ENCODE data around the gene DIAPH2. TPM values are rescaled to one million over a fixed set of nuclear protein-coding genes. Genes with fewer than 3 reads are reported as not detected.
A peak's percentile ranks its signal among the peaks of the same experiment; 100 is the strongest.

The DIAPH2 gene
- total RNA-seq, 1 experiment from 2014 or later, result 10.9 TPM

DNA sequence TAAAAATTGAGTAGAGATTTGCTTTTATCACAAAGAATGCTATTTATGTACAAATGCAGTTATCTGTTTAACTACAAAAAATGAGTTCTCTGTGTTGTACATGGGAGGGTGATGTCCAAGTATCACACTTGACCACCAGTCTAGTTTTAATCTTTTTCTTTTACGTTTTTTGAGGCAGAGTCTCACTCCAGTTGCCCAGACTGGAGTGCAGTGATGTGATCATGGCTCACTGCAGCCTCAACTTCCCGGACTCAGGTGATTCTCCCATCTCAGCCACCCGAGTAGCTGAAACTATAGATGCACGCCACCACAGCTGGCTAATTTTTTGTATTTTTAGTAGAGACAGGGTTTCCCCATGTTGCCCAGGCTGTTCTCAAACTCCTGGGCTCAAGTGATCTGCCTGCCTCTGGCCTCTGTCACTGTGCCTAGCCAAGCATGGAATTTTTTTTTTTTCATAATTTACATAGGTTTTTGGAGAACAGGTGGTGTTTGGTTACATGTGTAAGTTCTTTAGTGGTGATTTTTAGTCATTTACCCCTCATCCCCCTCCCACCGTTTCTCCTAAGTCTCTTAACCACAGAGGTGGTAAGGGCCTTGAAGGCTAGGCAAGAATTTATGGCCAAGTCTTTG, 151.1 kb downstream of the DIAPH2 start:
- Histone ChIP-seq H3K4me2 (ENCODE audit: low read length) (no peak overlapping the region), H4K20me1 (ENCODE audit: insufficient read depth) (no peaks in the 10 kb centered on the region), H3K27ac (ENCODE audit: low read depth, low read length) (no peak overlapping the region), H3K27me3 (ENCODE audit: insufficient read depth, low read length) (no peaks in the 10 kb centered on the region), H3K4me3 (replicated peaks in 1 of 2; ENCODE audit: low read depth in 1 of 2, low read length in 2 of 2) (no peak overlapping the region), H2AFZ (ENCODE audit: low read depth, low read length, poor library complexity, severe bottlenecking) (no peak overlapping the region), H3K9ac (ENCODE audit: low read length) (no peak overlapping the region), H3K79me2 (ENCODE audit: insufficient read depth, low read length) (no peaks in the 10 kb centered on the region), H3K9me2 (ENCODE audit: insufficient read depth) (no peaks in the 10 kb centered on the region), H3K4me1 (ENCODE audit: control insufficient read depth in 1 of 2, insufficient read depth in 2 of 2, low read length in 2 of 2) (peaks cover 11 to 16% of the 10 kb centered on the region in 2 experiments; a peak in 3 of 4 replicates), H3K9me3 (ENCODE audit: control insufficient read depth in 1 of 2, insufficient read depth in 1 of 2, low read depth in 1 of 2, low read length in 2 of 2) (no peaks in the 10 kb centered on the region), H3K36me3 (ENCODE audit: control insufficient read depth in 1 of 2, insufficient read depth in 2 of 2, low read length in 2 of 2) (no peaks in the 10 kb centered on the region)
- DNase-seq (ENCODE audit: low read depth, low spot score), result no peak
- CTCF ChIA-PET, result no interaction called here
- RAD21 ChIA-PET (ENCODE audit: low non-redundant PET in 1 of 2, low total read pairs in 2 of 2, uncharacterized antibody in 2 of 2, unreplicated experiment in 2 of 2), result no interaction called here
- POLR2A ChIA-PET, result no interaction called here
- intact Hi-C loops (cut with micrococcal nuclease), result no loop called here
- BruUV-seq (replicated peaks), result no TSS peak
- ATAC-seq, result no peak
- TF ChIP-seq CEBPB (IDR thresholded peaks at IDR 0.05; ENCODE audit: low read depth), result no peak

DNA sequence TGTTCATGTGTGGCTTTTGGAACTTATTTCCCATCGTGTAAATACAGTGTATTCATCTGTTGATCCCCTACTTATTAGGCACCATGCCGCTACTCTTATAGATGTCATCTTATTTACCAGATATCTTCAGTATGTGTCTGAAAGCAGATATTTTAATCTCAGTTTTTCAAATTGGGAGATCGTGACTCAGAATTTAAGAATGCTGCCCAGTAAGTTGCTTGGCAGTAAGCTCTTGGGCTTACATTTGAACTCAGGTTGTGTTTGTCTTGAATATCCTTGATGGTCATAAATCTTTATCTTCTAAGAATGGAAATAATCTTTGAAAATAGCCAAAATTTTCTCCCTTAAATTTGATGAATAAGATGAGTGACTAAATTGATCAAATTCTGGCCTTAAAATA, 153.2 kb downstream of the DIAPH2 start:
- no peaks in the 10 kb centered on the region for H3K9me3 ChIP-seq (ENCODE audit: control insufficient read depth in 1 of 2, insufficient read depth in 1 of 2, low read depth in 1 of 2, low read length in 2 of 2)
- H3K36me3 ChIP-seq (ENCODE audit: control insufficient read depth in 1 of 2, insufficient read depth in 2 of 2, low read length in 2 of 2), result no peaks in the 10 kb centered on the region
- DNase-seq (ENCODE audit: low read depth, low spot score) (no peak), ATAC-seq (peak; percentile 59; the same call in 1 of the 2 replicates)
- CTCF ChIA-PET, result no interaction called here
- H3K9me2 ChIP-seq (ENCODE audit: insufficient read depth), result no peaks in the 10 kb centered on the region
- peak overlapping the region in 1 of 2 experiments; percentile 27; a peak in 2 of 4 replicates for H3K4me3 ChIP-seq (replicated peaks in 1 of 2; ENCODE audit: low read depth in 1 of 2, low read length in 2 of 2)
- TF ChIP-seq JUND (IDR thresholded peaks at IDR 0.05) (0 out of 2 replicates have a peak, but pooled peaks have one; percentile 30), FOSL1 (IDR thresholded peaks at IDR 0.05; ENCODE audit: low read depth) (peak; percentile 25; the same call in 1 of the 2 replicates), CBX3 (IDR thresholded peaks at IDR 0.05; ENCODE audit: low read depth) (no peak), TCF7L2 (IDR thresholded peaks at IDR 0.05; ENCODE audit: borderline replicate concordance, extremely low read depth, insufficient read depth, insufficient read length) (no peak), RAD21 (IDR thresholded peaks at IDR 0.05; ENCODE audit: low read depth) (no peak), MAX (IDR thresholded peaks at IDR 0.05) (no peak)
- H3K9ac ChIP-seq (ENCODE audit: low read length), result no peak overlapping the region
- peaks cover 11 to 20% of the 10 kb centered on the region in 2 experiments; a peak in 3 of 4 replicates for H3K4me1 ChIP-seq (ENCODE audit: control insufficient read depth in 1 of 2, insufficient read depth in 2 of 2, low read length in 2 of 2)
- H4K20me1 ChIP-seq (ENCODE audit: insufficient read depth), result no peaks in the 10 kb centered on the region
- intact Hi-C loops (cut with micrococcal nuclease), result no loop called here
- no TSS peak for BruUV-seq (replicated peaks)
- RAD21 ChIA-PET (ENCODE audit: low non-redundant PET in 1 of 2, low total read pairs in 2 of 2, uncharacterized antibody in 2 of 2, unreplicated experiment in 2 of 2), result no interaction called here
- H3K27ac ChIP-seq (ENCODE audit: low read depth, low read length), result peak overlapping the region; percentile 34; the same call in 1 of the 2 replicates
- no peaks in the 10 kb centered on the region for H3K79me2 ChIP-seq (ENCODE audit: insufficient read depth, low read length)
- H3K4me2 ChIP-seq (ENCODE audit: low read length), result peak overlapping the region; percentile 59
- no peak overlapping the region for H2AFZ ChIP-seq (ENCODE audit: low read depth, low read length, poor library complexity, severe bottlenecking)
- no peaks in the 10 kb centered on the region for H3K27me3 ChIP-seq (ENCODE audit: insufficient read depth, low read length)
- POLR2A ChIA-PET, result no interaction called here

All from HCT116 (cell line).